HEK293 (cell line): ENCODE data around the gene NEK11.

ENCODE experiments used
- CTCF ChIA-PET: fragments of 350-600 bp; formaldehyde crosslinking; extraction: SDS; loops from one replicate; lab custom pipeline; 2021; ENCODE audit warnings: antibody characterized with exemption; lab: Yijun Ruan, JAX
- POLR2A ChIA-PET: fragments of 300-600 bp; formaldehyde crosslinking; extraction: SDS; loops from one replicate; lab custom pipeline; 2020; ENCODE audit warnings: antibody characterized with exemption, inconsistent platforms; lab: Yijun Ruan, JAX
- H3K27ac ChIP-seq: fragments of 200-500 bp; sonication (Bioruptor generic); 2 replicates; pipeline ENCODE4 v1.5.1; 2014; ENCODE audit warnings: low read depth, low read length, control low read depth, inconsistent platforms; ENCODE audit errors: extremely low read depth
- H3K36me3 ChIP-seq, 2 experiments: fragments of 200-500 bp in 1 of 2; sonication (Bioruptor generic) in 1 of 2; 1 replicate in 1 of 2; 2 replicates in 1 of 2; pipeline ENCODE4 v1.5.1; 2014 to 2017; ENCODE audit warnings: inconsistent platforms in 2 of 2, low read length in 2 of 2; ENCODE audit not compliant: control insufficient read depth in 2 of 2, insufficient read depth in 1 of 2
- H3K4me1 ChIP-seq: fragments of 200-500 bp; sonication (Bioruptor generic); 2 replicates; pipeline ENCODE4 v1.5.1; 2014; ENCODE audit warnings: mild to moderate bottlenecking, low read length, inconsistent platforms; ENCODE audit not compliant: control insufficient read depth, insufficient read depth
- H3K4me3 ChIP-seq: 2 replicates; pipeline ENCODE4 v1.5.1; 2011; ENCODE audit warnings: low read depth, mild to moderate bottlenecking, control low read depth, low read length, moderate library complexity
- H3K9me3 ChIP-seq: fragments of 200-500 bp; sonication (Bioruptor generic); 2 replicates; pipeline ENCODE4 v1.5.1; 2014; ENCODE audit warnings: low read depth, low read length, inconsistent platforms; ENCODE audit not compliant: control insufficient read depth, insufficient read depth
- GLI2 ChIP-seq: fragments of 450-650 bp; formaldehyde crosslinking; IDR thresholded peaks from 2 replicates; pipeline ENCODE4; 2017; ENCODE audit warnings: missing biosample characterization, missing genetic modification characterization, low read depth, borderline replicate concordance
- GLIS2 ChIP-seq: fragments of 450-650 bp; formaldehyde crosslinking; IDR thresholded peaks from 2 replicates; pipeline ENCODE4 v1.5.1; 2016; ENCODE audit warnings: missing biosample characterization, missing genetic modification characterization
- HOXA7 ChIP-seq: sonication (generic); formaldehyde crosslinking; IDR thresholded peaks from 2 replicates; pipeline ENCODE4 v1.8.1; 2022; ENCODE audit warnings: missing genetic modification reagents, borderline replicate concordance
- SCRT2 ChIP-seq: fragments of 450-650 bp; formaldehyde crosslinking; IDR thresholded peaks from 2 replicates; pipeline ENCODE4 v1.5.1; 2016; ENCODE audit warnings: missing biosample characterization, missing genetic modification characterization
- YY1 ChIP-seq: fragments of 450-650 bp; formaldehyde crosslinking; IDR thresholded peaks from 2 replicates; pipeline ENCODE4 v1.5.1; 2018; ENCODE audit warnings: missing biosample characterization, missing genetic modification characterization
- ZBTB20 ChIP-seq: fragments of 450-650 bp; formaldehyde crosslinking; IDR thresholded peaks from 2 replicates; pipeline ENCODE4 v1.5.1; 2016; ENCODE audit warnings: missing biosample characterization, missing genetic modification characterization
- ZBTB21 ChIP-seq: fragments of 450-650 bp; formaldehyde crosslinking; IDR thresholded peaks from 2 replicates; pipeline ENCODE4 v1.5.1; 2017; ENCODE audit warnings: missing biosample characterization, missing genetic modification characterization
- ZNF184 ChIP-seq: fragments of 450-650 bp; IDR thresholded peaks from 2 replicates; pipeline ENCODE4 v1.5.1; 2018; ENCODE audit warnings: missing biosample characterization, mild to moderate bottlenecking, missing genetic modification characterization
- ZNF214 ChIP-seq: fragments of 450-650 bp; formaldehyde crosslinking; IDR thresholded peaks from 2 replicates; pipeline ENCODE4 v1.5.1; 2017; ENCODE audit warnings: missing biosample characterization, mild to moderate bottlenecking, missing genetic modification characterization, borderline replicate concordance
- ZNF223 ChIP-seq: fragments of 450-650 bp; formaldehyde crosslinking; IDR thresholded peaks from 2 replicates; pipeline ENCODE4 v1.5.1; 2016; ENCODE audit warnings: missing biosample characterization, missing genetic modification characterization
- ZNF366 ChIP-seq: fragments of 450-650 bp; formaldehyde crosslinking; conservative IDR thresholded peaks from 2 replicates; pipeline ENCODE4 v1.5.1; 2016; ENCODE audit warnings: missing biosample characterization, missing genetic modification characterization
- ZNF391 ChIP-seq: fragments of 450-650 bp; formaldehyde crosslinking; IDR thresholded peaks from 2 replicates; pipeline ENCODE4 v1.5.1; 2016; ENCODE audit warnings: low read depth, missing biosample characterization, missing genetic modification characterization, borderline replicate concordance
- ZNF423 ChIP-seq: fragments of 450-650 bp; formaldehyde crosslinking; IDR thresholded peaks from 2 replicates; pipeline ENCODE4 v1.5.1; 2016; ENCODE audit warnings: missing biosample characterization, missing genetic modification characterization
- ZNF510 ChIP-seq: fragments of 450-650 bp; formaldehyde crosslinking; IDR thresholded peaks from 2 replicates; pipeline ENCODE4 v1.5.1; 2018; ENCODE audit warnings: mild to moderate bottlenecking, missing genetic modification characterization, missing biosample characterization; ENCODE audit not compliant: insufficient replicate concordance
- ZNF555 ChIP-seq: fragments of 450-650 bp; formaldehyde crosslinking; conservative IDR thresholded peaks from 2 replicates; pipeline ENCODE4 v1.5.1; 2017; ENCODE audit warnings: missing biosample characterization, mild to moderate bottlenecking, missing genetic modification characterization, inconsistent platforms
- ZNF596 ChIP-seq: fragments of 450-650 bp; IDR thresholded peaks from 2 replicates; pipeline ENCODE4 v1.5.0; 2018; ENCODE audit warnings: missing biosample characterization, mild to moderate bottlenecking, missing genetic modification characterization, moderate library complexity
- ZNF747 ChIP-seq: fragments of 450-650 bp; formaldehyde crosslinking; IDR thresholded peaks from 2 replicates; pipeline ENCODE4 v1.5.1; 2016; ENCODE audit warnings: missing biosample characterization, missing genetic modification characterization
- TF ChIP-seq, protein P1 (sequence below): sonication (generic); formaldehyde crosslinking; IDR thresholded peaks from 2 replicates; pipeline ENCODE4 v1.8.1; 2022; ENCODE audit warnings: mild to moderate bottlenecking, moderate library complexity, missing genetic modification reagents
- TF ChIP-seq, protein P2 (sequence below): fragments of 450-650 bp; formaldehyde crosslinking; IDR thresholded peaks from 2 replicates; pipeline ENCODE4 v1.5.1; 2016; ENCODE audit warnings: missing biosample characterization, missing genetic modification characterization
- TF ChIP-seq, protein P3 (sequence below): fragments of 450-650 bp; formaldehyde crosslinking; IDR thresholded peaks from 2 replicates; pipeline ENCODE4 v1.5.1; 2017; ENCODE audit warnings: missing biosample characterization, missing genetic modification characterization
- TF ChIP-seq, protein P4 (sequence below): fragments of 450-650 bp; formaldehyde crosslinking; conservative IDR thresholded peaks from 2 replicates; pipeline ENCODE4 v1.5.1; 2016; ENCODE audit warnings: low read depth, missing biosample characterization, missing genetic modification characterization
- TF ChIP-seq, protein P5 (sequence below): fragments of 450-650 bp; formaldehyde crosslinking; IDR thresholded peaks from 2 replicates; pipeline ENCODE4 v1.5.1; 2017; ENCODE audit warnings: missing biosample characterization, missing genetic modification characterization

The NEK11 gene

DNA sequence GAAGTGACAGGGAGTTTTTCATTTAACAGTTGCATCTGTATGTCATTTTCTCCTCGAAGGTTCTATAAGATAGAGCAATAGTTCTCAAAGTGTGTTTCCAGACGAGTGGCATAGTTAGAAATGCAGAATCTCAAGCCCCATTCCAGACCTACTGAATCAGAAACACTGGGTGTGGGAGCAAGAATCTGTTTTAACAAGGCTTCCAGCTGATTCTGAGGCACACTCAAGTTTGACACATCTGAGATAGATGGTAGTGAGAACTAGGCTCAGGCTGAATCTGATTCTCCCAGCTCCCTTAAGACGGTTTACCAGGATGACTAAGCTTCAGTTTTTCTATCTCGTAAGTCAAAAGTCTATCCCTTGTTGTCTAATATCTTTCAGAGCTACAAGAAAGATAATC, 195.1 kb downstream of the NEK11 start:
- Histone ChIP-seq H3K4me3 (no peak overlapping the region), H3K4me1 (peaks cover 10% of the 10 kb centered on the region), H3K27ac (no peak overlapping the region), H3K36me3 (no peaks in the 10 kb centered on the region), H3K9me3 (no peaks in the 10 kb centered on the region)
- CTCF ChIA-PET: interaction anchor here (0.6 kb wide), 1 partner anchor 187 kb away, joined by 3 read pairs; no protein-coding TSS in a partner anchor
- TF ChIP-seq YY1 (no peak), GLI2 (no peak), ZNF391 (no peak), ZNF510 (tag by site-specific recombination) (no peak), ZNF366 (tag by site-specific recombination) (no peak), ZBTB21 (tag by site-specific recombination) (no peak)
- TF ChIP-seq, protein P1, sequence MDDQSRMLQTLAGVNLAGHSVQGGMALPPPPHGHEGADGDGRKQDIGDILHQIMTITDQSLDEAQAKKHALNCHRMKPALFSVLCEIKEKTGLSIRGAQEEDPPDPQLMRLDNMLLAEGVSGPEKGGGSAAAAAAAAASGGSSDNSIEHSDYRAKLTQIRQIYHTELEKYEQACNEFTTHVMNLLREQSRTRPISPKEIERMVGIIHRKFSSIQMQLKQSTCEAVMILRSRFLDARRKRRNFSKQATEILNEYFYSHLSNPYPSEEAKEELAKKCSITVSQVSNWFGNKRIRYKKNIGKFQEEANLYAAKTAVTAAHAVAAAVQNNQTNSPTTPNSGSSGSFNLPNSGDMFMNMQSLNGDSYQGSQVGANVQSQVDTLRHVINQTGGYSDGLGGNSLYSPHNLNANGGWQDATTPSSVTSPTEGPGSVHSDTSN (CRISPR knock-in tag): no peak
- TF ChIP-seq, all 188 proteins: peak for 0
- POLR2A ChIA-PET: no interaction called here

DNA sequence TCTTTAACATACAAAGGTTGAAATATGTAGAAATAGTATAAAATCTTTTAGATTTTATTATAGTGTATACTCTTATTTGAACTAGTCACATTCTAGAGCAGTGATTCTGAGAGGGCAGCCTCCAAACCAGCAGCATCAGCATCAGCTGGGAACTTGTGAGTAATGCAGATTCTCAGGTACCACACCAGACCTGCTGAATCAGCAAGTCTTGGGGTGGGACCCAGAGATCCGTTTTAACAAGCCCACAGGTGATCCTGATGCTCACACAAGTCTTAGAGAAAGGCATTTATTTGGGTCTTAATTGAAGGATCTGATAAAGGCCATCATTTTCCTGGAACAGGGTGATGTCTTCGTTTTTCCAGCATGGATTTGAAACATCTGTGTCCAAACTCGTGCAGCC, 195.9 kb downstream of the NEK11 start:
- TF ChIP-seq ZBTB20 (tag by site-specific recombination) (no peak), ZNF747 (tag by site-specific recombination) (no peak), ZNF223 (tag by site-specific recombination) (no peak), ZNF214 (tag by site-specific recombination) (no peak), GLIS2 (no peak), SCRT2 (tag by site-specific recombination) (no peak), ZNF555 (tag by site-specific recombination) (no peak), ZNF423 (tag by site-specific recombination) (no peak), ZNF596 (tag by site-specific recombination) (no peak), ZNF184 (tag by site-specific recombination) (no peak), HOXA7 (CRISPR knock-in tag) (no peak), GLI2 (no peak)
- TF ChIP-seq, protein P2, sequence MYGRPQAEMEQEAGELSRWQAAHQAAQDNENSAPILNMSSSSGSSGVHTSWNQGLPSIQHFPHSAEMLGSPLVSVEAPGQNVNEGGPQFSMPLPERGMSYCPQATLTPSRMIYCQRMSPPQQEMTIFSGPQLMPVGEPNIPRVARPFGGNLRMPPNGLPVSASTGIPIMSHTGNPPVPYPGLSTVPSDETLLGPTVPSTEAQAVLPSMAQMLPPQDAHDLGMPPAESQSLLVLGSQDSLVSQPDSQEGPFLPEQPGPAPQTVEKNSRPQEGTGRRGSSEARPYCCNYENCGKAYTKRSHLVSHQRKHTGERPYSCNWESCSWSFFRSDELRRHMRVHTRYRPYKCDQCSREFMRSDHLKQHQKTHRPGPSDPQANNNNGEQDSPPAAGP (tag by site-specific recombination): no peak
- TF ChIP-seq, protein P3, sequence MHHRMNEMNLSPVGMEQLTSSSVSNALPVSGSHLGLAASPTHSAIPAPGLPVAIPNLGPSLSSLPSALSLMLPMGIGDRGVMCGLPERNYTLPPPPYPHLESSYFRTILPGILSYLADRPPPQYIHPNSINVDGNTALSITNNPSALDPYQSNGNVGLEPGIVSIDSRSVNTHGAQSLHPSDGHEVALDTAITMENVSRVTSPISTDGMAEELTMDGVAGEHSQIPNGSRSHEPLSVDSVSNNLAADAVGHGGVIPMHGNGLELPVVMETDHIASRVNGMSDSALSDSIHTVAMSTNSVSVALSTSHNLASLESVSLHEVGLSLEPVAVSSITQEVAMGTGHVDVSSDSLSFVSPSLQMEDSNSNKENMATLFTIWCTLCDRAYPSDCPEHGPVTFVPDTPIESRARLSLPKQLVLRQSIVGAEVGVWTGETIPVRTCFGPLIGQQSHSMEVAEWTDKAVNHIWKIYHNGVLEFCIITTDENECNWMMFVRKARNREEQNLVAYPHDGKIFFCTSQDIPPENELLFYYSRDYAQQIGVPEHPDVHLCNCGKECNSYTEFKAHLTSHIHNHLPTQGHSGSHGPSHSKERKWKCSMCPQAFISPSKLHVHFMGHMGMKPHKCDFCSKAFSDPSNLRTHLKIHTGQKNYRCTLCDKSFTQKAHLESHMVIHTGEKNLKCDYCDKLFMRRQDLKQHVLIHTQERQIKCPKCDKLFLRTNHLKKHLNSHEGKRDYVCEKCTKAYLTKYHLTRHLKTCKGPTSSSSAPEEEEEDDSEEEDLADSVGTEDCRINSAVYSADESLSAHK (tag by site-specific recombination): no peak
- TF ChIP-seq, protein P4, sequence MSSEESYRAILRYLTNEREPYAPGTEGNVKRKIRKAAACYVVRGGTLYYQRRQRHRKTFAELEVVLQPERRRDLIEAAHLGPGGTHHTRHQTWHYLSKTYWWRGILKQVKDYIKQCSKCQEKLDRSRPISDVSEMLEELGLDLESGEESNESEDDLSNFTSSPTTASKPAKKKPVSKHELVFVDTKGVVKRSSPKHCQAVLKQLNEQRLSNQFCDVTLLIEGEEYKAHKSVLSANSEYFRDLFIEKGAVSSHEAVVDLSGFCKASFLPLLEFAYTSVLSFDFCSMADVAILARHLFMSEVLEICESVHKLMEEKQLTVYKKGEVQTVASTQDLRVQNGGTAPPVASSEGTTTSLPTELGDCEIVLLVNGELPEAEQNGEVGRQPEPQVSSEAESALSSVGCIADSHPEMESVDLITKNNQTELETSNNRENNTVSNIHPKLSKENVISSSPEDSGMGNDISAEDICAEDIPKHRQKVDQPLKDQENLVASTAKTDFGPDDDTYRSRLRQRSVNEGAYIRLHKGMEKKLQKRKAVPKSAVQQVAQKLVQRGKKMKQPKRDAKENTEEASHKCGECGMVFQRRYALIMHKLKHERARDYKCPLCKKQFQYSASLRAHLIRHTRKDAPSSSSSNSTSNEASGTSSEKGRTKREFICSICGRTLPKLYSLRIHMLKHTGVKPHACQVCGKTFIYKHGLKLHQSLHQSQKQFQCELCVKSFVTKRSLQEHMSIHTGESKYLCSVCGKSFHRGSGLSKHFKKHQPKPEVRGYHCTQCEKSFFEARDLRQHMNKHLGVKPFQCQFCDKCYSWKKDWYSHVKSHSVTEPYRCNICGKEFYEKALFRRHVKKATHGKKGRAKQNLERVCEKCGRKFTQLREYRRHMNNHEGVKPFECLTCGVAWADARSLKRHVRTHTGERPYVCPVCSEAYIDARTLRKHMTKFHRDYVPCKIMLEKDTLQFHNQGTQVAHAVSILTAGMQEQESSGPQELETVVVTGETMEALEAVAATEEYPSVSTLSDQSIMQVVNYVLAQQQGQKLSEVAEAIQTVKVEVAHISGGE (tag by site-specific recombination): no peak
- TF ChIP-seq, protein P5, sequence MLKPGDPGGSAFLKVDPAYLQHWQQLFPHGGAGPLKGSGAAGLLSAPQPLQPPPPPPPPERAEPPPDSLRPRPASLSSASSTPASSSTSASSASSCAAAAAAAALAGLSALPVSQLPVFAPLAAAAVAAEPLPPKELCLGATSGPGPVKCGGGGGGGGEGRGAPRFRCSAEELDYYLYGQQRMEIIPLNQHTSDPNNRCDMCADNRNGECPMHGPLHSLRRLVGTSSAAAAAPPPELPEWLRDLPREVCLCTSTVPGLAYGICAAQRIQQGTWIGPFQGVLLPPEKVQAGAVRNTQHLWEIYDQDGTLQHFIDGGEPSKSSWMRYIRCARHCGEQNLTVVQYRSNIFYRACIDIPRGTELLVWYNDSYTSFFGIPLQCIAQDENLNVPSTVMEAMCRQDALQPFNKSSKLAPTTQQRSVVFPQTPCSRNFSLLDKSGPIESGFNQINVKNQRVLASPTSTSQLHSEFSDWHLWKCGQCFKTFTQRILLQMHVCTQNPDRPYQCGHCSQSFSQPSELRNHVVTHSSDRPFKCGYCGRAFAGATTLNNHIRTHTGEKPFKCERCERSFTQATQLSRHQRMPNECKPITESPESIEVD (tag by site-specific recombination): no peak
- CTCF ChIA-PET: no interaction called here
- H3K4me3 ChIP-seq: no peak overlapping the region
- peaks cover 4% of the 10 kb centered on the region for H3K4me1 ChIP-seq
- no peaks in the 10 kb centered on the region for H3K9me3 ChIP-seq
- H3K27ac ChIP-seq: no peak overlapping the region
- no peaks in the 10 kb centered on the region for H3K36me3 ChIP-seq
- POLR2A ChIA-PET: no interaction called here
